Peyer's patch (tissue), 4 donors: ENCODE results near the gene PIP5K1B.

Experiments used
- POLR2A ChIP-seq, 2 donors: fragments of 450-650 bp; IDR thresholded peaks; one replicate each; pipeline ENCODE4 v1.5.1; 2017; ENCODE audit warnings: antibody characterized with exemption in 2 of 2, mild to moderate bottlenecking in 2 of 2, moderate library complexity in 2 of 2
- TF ChIP-seq, protein P1 (sequence below), 6 experiments: fragments of 450-650 bp in 4 of 6; fragments of 200-600 bp in 2 of 6; sonication (generic) in 1 of 6; IDR thresholded peaks; one replicate each; pipeline ENCODE4 v1.5.1; 2017 to 2019; ENCODE audit warnings: antibody characterized with exemption in 6 of 6, mild to moderate bottlenecking in 3 of 6, moderate library complexity in 1 of 6

- TF ChIP-seq POLR2A (IDR thresholded peaks at IDR 0.05) = no peak
- TF ChIP-seq, protein P1, sequence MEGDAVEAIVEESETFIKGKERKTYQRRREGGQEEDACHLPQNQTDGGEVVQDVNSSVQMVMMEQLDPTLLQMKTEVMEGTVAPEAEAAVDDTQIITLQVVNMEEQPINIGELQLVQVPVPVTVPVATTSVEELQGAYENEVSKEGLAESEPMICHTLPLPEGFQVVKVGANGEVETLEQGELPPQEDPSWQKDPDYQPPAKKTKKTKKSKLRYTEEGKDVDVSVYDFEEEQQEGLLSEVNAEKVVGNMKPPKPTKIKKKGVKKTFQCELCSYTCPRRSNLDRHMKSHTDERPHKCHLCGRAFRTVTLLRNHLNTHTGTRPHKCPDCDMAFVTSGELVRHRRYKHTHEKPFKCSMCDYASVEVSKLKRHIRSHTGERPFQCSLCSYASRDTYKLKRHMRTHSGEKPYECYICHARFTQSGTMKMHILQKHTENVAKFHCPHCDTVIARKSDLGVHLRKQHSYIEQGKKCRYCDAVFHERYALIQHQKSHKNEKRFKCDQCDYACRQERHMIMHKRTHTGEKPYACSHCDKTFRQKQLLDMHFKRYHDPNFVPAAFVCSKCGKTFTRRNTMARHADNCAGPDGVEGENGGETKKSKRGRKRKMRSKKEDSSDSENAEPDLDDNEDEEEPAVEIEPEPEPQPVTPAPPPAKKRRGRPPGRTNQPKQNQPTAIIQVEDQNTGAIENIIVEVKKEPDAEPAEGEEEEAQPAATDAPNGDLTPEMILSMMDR (IDR thresholded peaks at IDR 0.05) = no peak
Observed at GRCh38 chr9:69001921-69002320, 296.9 kb downstream of the PIP5K1B start.
